Endodermal cell (in vitro differentiated cells): Measurements from ENCODE around the gene THSD4. TPM values are rescaled to one million over a fixed set of nuclear protein-coding genes. Genes with fewer than 3 reads are reported as not detected.

Experiments used
- DNase-seq: peaks from one replicate; pipeline ENCODE4 v3.0.0-alpha.2; 2017
- H3K27ac ChIP-seq: 2 replicates; pipeline ENCODE4 v1.5.1; 2013; ENCODE audit warnings: mild to moderate bottlenecking, low read depth, low read length, moderate library complexity
- H3K27me3 ChIP-seq: 2 replicates; pipeline ENCODE4 v1.6.1; 2013; ENCODE audit warnings: mild to moderate bottlenecking, low read length, moderate library complexity; ENCODE audit not compliant: insufficient read depth, control insufficient read depth, poor library complexity, severe bottlenecking
- H3K36me3 ChIP-seq: 2 replicates; pipeline ENCODE4 v1.7.0; 2013; ENCODE audit warnings: mild to moderate bottlenecking, low read length, moderate library complexity; ENCODE audit not compliant: control insufficient read depth, insufficient read depth
- H3K4me1 ChIP-seq: one replicate; pipeline ENCODE4 v1.7.0; 2013; ENCODE audit warnings: low read length; ENCODE audit not compliant: control insufficient read depth, insufficient read depth
- H3K4me3 ChIP-seq: 2 replicates; pipeline ENCODE4 v1.5.1; 2013; ENCODE audit warnings: mild to moderate bottlenecking, low read length, moderate library complexity
- H3K9ac ChIP-seq: 2 replicates; pipeline ENCODE4 v1.6.1; 2013; ENCODE audit warnings: mild to moderate bottlenecking, low read length, moderate library complexity; ENCODE audit not compliant: poor library complexity, severe bottlenecking; ENCODE audit errors: extremely low read depth
- H3K9me3 ChIP-seq: 2 replicates; pipeline ENCODE4 v1.6.1; 2013; ENCODE audit warnings: mild to moderate bottlenecking, low read length, moderate library complexity; ENCODE audit not compliant: control insufficient read depth
- H3K27ac Mint-ChIP-seq: 2 replicates; pipeline ENCODE4 v1.8.0; 2020; ENCODE audit warnings: mixed read lengths
- H3K27me3 Mint-ChIP-seq: 2 replicates; pipeline ENCODE4 v1.8.0; 2021; ENCODE audit warnings: mild to moderate bottlenecking, mixed read lengths; ENCODE audit not compliant: insufficient read depth
- H3K36me3 Mint-ChIP-seq: 2 replicates; pipeline ENCODE4 v1.8.0; 2020; ENCODE audit warnings: low read depth, mixed read lengths
- H3K4me1 Mint-ChIP-seq: 2 replicates; pipeline ENCODE4 v1.8.0; 2020; ENCODE audit warnings: mixed read lengths
- H3K4me3 Mint-ChIP-seq: 2 replicates; pipeline ENCODE4 v1.8.0; 2020; ENCODE audit warnings: mild to moderate bottlenecking, moderate library complexity, mixed read lengths
- H3K9me3 Mint-ChIP-seq: 2 replicates; pipeline ENCODE4 v1.8.0; 2020; ENCODE audit warnings: mild to moderate bottlenecking, mixed read lengths
- WGBS, 2 experiments: methylation state at CpG; one replicate each; pipeline versions ENCODE4 v1.1.5 to v1.1.7; 2013; ENCODE audit warnings: missing lambda C conversion rate in 2 of 2, mixed read lengths in 1 of 2; ENCODE audit not compliant: insufficient coverage in 1 of 2, insufficient read length in 1 of 2; 5-methylcytosine and 5-hydroxymethylcytosine counted together
- total RNA-seq, 2 donors: library from RNA; stranded (reverse); fragmentation: NEBNext Ultra II Directional in 1 of 2; extraction: Animal tissue kit (Norgen Biotek cat#: 25700) in 1 of 2; gene quantifications; 2 replicates in 1 of 2; 3 replicates in 1 of 2; pipeline ENCODE4 v1.2.1, GENCODE V29; 2021
- TF ChIP-seq, protein P1 (sequence below): fragments of 200-600 bp; sonication (generic); conservative IDR thresholded peaks from 2 replicates; pipeline ENCODE4 v1.5.0; 2021; ENCODE audit warnings: antibody characterized with exemption, mild to moderate bottlenecking

The THSD4 gene
- total RNA-seq, 2 donors from 2014 or later: 4.6 to 5.4 TPM

DNA sequence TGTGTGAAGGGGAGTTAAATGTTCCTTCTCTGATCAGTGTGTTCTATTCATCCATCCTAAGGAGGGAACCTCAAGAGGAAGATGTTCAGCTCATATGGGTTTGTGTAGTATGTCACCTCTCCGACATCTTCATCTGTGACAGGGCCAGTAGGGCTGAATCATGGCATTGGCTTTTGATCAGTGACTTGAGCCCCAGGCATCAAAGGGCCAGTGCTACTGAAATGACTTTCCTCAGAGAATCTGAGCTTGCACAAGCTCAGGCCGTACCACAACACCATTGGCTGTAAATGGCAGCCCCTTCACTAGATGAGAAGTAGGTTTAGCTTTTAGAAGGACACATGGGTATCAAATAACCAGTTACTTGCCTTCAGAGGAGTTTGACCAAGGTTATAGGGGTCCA, 511.9 kb downstream of the THSD4 start:
- 87 to 100% methylated on average over 2 of the region's 2 CpGs for WGBS, 2 experiments
- no peak overlapping the region for H3K9ac ChIP-seq
- H3K27ac Mint-ChIP-seq: no peak overlapping the region

GRCh38 chr15:71627604-71628003, 512.3 kb downstream of the THSD4 start:
- H3K4me3 Mint-ChIP-seq: no peak overlapping the region
- TF ChIP-seq, protein P1, sequence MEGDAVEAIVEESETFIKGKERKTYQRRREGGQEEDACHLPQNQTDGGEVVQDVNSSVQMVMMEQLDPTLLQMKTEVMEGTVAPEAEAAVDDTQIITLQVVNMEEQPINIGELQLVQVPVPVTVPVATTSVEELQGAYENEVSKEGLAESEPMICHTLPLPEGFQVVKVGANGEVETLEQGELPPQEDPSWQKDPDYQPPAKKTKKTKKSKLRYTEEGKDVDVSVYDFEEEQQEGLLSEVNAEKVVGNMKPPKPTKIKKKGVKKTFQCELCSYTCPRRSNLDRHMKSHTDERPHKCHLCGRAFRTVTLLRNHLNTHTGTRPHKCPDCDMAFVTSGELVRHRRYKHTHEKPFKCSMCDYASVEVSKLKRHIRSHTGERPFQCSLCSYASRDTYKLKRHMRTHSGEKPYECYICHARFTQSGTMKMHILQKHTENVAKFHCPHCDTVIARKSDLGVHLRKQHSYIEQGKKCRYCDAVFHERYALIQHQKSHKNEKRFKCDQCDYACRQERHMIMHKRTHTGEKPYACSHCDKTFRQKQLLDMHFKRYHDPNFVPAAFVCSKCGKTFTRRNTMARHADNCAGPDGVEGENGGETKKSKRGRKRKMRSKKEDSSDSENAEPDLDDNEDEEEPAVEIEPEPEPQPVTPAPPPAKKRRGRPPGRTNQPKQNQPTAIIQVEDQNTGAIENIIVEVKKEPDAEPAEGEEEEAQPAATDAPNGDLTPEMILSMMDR: no peak
- H3K36me3 ChIP-seq: no peaks in the 10 kb centered on the region

More for the DNA sequence above, 511.9 kb downstream of the THSD4 start:
- Mint-ChIP-seq H3K4me3 (no peak overlapping the region), H3K4me1 (peaks cover 30% of the 10 kb centered on the region), H3K9me3 (no peaks in the 10 kb centered on the region), H3K27me3 (no peaks in the 10 kb centered on the region), H3K36me3 (no peaks in the 10 kb centered on the region)
- H3K4me3 ChIP-seq: no peak overlapping the region
- H3K36me3 ChIP-seq: no peaks in the 10 kb centered on the region
- H3K27ac ChIP-seq: no peak overlapping the region
- no peaks in the 10 kb centered on the region for H3K9me3 ChIP-seq
- no peaks in the 10 kb centered on the region for H3K27me3 ChIP-seq
- TF ChIP-seq, protein P1: no peak
- no peak for DNase-seq
- H3K4me1 ChIP-seq: peaks cover 10% of the 10 kb centered on the region

DNA sequence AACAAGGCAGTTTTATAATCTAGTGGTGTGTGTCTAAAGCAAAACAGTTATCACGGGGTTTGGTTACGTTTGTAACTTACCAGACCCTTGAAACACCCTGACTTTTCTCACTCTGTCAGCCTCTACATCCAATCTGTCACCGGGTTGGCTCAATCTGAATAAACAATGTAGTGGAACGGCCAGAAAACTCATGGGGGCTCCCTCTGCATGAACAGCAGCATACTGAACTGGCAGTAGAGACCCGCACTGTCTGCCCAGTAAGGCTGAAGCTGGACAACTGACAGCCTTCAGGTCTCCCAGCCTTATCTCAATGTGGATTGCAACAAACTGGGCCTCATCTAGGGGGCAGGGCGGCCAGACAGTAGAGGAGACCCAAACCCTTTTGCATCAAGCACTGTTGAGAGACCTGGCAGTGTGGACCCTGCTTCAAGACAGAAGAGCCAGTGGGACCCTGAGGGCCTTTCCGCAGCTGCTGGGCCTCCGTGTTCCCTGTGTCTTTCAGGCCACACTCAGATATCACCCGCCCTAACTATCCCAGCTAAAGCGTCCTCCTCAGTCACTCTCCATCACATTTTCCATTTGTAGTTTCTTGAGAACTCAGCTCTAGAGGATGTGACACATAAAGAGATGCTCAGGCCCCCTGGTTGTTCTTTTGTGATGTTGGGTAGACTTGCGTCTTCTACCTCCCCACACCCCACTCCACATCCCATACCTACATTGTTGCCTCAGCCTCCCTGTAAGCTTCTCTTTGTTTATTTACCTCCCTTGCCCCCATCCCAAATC, 513.9 kb downstream of the THSD4 start:
- H3K9ac ChIP-seq: no peak overlapping the region
- H3K27ac Mint-ChIP-seq: no peak overlapping the region
- H3K4me3 Mint-ChIP-seq: no peak overlapping the region
- H3K4me3 ChIP-seq: no peak overlapping the region
- no peaks in the 10 kb centered on the region for H3K27me3 ChIP-seq
- no peaks in the 10 kb centered on the region for H3K27me3 Mint-ChIP-seq
- no peaks in the 10 kb centered on the region for H3K36me3 Mint-ChIP-seq
- H3K9me3 Mint-ChIP-seq: no peaks in the 10 kb centered on the region
- no peaks in the 10 kb centered on the region for H3K36me3 ChIP-seq
- TF ChIP-seq, protein P1: peak; percentile 32
- no peak overlapping the region for H3K27ac ChIP-seq
- peaks cover 10% of the 10 kb centered on the region for H3K4me1 ChIP-seq
- WGBS, 2 experiments: 87 to 95% methylated on average over 8 to 10 of the region's 11 CpGs
- H3K9me3 ChIP-seq: no peaks in the 10 kb centered on the region
- H3K4me1 Mint-ChIP-seq: peaks cover 36% of the 10 kb centered on the region
- DNase-seq: peak; percentile 64

More at GRCh38 chr15:71627604-71628003, 512.3 kb downstream of the THSD4 start:
- H3K27me3 Mint-ChIP-seq: no peaks in the 10 kb centered on the region
- H3K4me1 ChIP-seq: peaks cover 10% of the 10 kb centered on the region
- H3K9ac ChIP-seq: no peak overlapping the region
- DNase-seq: no peak
- H3K27ac Mint-ChIP-seq: no peak overlapping the region
- 92% methylated on average over 2 to 3 of the region's 3 CpGs for WGBS, 2 experiments
- H3K27me3 ChIP-seq: no peaks in the 10 kb centered on the region
- H3K36me3 Mint-ChIP-seq: no peaks in the 10 kb centered on the region
- peaks cover 31% of the 10 kb centered on the region for H3K4me1 Mint-ChIP-seq
- no peaks in the 10 kb centered on the region for H3K9me3 Mint-ChIP-seq
- no peak overlapping the region for H3K4me3 ChIP-seq
- H3K27ac ChIP-seq: no peak overlapping the region
- no peaks in the 10 kb centered on the region for H3K9me3 ChIP-seq
